Measurements from ENCODE around the gene MRPL40. TPM values are rescaled to one million over a fixed set of nuclear protein-coding genes. Genes with fewer than 3 reads are reported as not detected.

The MRPL40 gene
- total and polyA plus RNA-seq, 2 experiments from 2014 or later, result 15.5 to 53.5 TPM

- peak; percentile 62 for TF ChIP-seq CREB1 (CRISPR knock-in tag; IDR thresholded peaks at IDR 0.05; ENCODE audit: low read depth)
- TF ChIP-seq CTCF (conservative IDR thresholded peaks at IDR 0.05; ENCODE audit: low read depth in 2 of 2), result no peak
- TF ChIP-seq ZNF331 (CRISPR knock-in tag; IDR thresholded peaks at IDR 0.05; ENCODE audit: low read depth), result no peak
- peak; percentile 54; the same call in 1 of the 2 replicates for TF ChIP-seq ETS1 (IDR thresholded peaks at IDR 0.05)
- no peak for TF ChIP-seq ZNF114 (CRISPR knock-in tag; IDR thresholded peaks at IDR 0.05)
Measured at GRCh38 chr22:19431649-19432132, 654 bp upstream of the MRPL40 start, which contains the start of gene HIRA (continued).

- Mint-ChIP-seq H3K4me3 (no peak overlapping the region), H3K9me3 (no peaks in the 10 kb centered on the region), H3K4me1 (peaks cover 15% of the 10 kb centered on the region), H3K36me3 (ENCODE audit: low read depth) (peaks cover 21% of the 10 kb centered on the region), H3K27ac (no peak overlapping the region), H3K27me3 (ENCODE audit: insufficient read depth, low read depth, poor library complexity) (peaks cover 8% of the 10 kb centered on the region)
- Histone ChIP-seq H3K36me3 (ENCODE audit: insufficient read depth) (no peaks in the 10 kb centered on the region), H4K20me1 (replicated peaks; ENCODE audit: insufficient read depth) (peaks cover 24% of the 10 kb centered on the region), H3K4me3 (no peak overlapping the region), H3K27me3 (ENCODE audit: insufficient read depth) (no peaks in the 10 kb centered on the region), H3K9me2 (ENCODE audit: insufficient read depth) (no peaks in the 10 kb centered on the region), H3K4me2 (no peak overlapping the region), H3F3A (replicated peaks; ENCODE audit: low read depth) (peaks cover 13% of the 10 kb centered on the region; the same call in 1 of the 2 replicates), H2AFZ (no peak overlapping the region), H3K79me2 (replicated peaks; ENCODE audit: insufficient read depth) (peaks cover 18% of the 10 kb centered on the region), H3K27ac (ENCODE audit: low read depth) (no peak overlapping the region), H3K4me1 (ENCODE audit: insufficient read depth) (peaks cover 18% of the 10 kb centered on the region)
- DNase-seq (ENCODE audit: low spot score) (no peak), ATAC-seq (no peak)
- TF ChIP-seq NANOG (IDR thresholded peaks at IDR 0.05; ENCODE audit: borderline replicate concordance) (no peak), CREB1 (CRISPR knock-in tag; IDR thresholded peaks at IDR 0.05; ENCODE audit: low read depth) (no peak), ZNF331 (CRISPR knock-in tag; IDR thresholded peaks at IDR 0.05; ENCODE audit: low read depth) (no peak), POLR2AphosphoS5 (IDR thresholded peaks at IDR 0.05; ENCODE audit: low read depth) (no peak), ZNF114 (CRISPR knock-in tag; IDR thresholded peaks at IDR 0.05) (no peak), REST (IDR thresholded peaks at IDR 0.05; ENCODE audit: unreplicated experiment) (no peak), CTCF (conservative IDR thresholded peaks at IDR 0.05; ENCODE audit: low read depth in 2 of 2) (no peak), ZNF462 (CRISPR knock-in tag; IDR thresholded peaks at IDR 0.05) (no peak)
Measured at GRCh38 chr22:19434401-19434800, 2.1 kb downstream of the MRPL40 start.

Measured in GM23338 (cell line).